GM19193 (cell line): ENCODE results near the gene NOP10.

ENCODE experiments used
- POLR2A ChIP-seq: IDR thresholded peaks from 4 replicates; pipeline ENCODE4 v1.6.1; 2011; ENCODE audit not compliant: insufficient read depth, insufficient read length; ENCODE audit errors: extremely low read depth

Gene NOP10

GRCh38 chr15:34360298-34360697, 17.4 kb upstream of the NOP10 start:
- TF ChIP-seq POLR2A = no peak

GRCh38 chr15:34359416-34359815, 16.5 kb upstream of the NOP10 start:
- TF ChIP-seq POLR2A = no peak

GRCh38 chr15:34358948-34359347, 16.0 kb upstream of the NOP10 start:
- TF ChIP-seq POLR2A = no peak

- TF ChIP-seq POLR2A = no peak
Observed at GRCh38 chr15:34358367-34358766, 15.4 kb upstream of the NOP10 start.

- TF ChIP-seq POLR2A = no peak
Observed at GRCh38 chr15:34357653-34358052, 14.7 kb upstream of the NOP10 start.

- no peak for TF ChIP-seq POLR2A
Observed at GRCh38 chr15:34355241-34355640, 12.3 kb upstream of the NOP10 start.

GRCh38 chr15:34354286-34354685, 11.3 kb upstream of the NOP10 start:
- TF ChIP-seq POLR2A = no peak

GRCh38 chr15:34353627-34354026, 10.7 kb upstream of the NOP10 start:
- no peak for TF ChIP-seq POLR2A

- TF ChIP-seq POLR2A = no peak
Observed at GRCh38 chr15:34349769-34350168, 6.8 kb upstream of the NOP10 start.

- TF ChIP-seq POLR2A = no peak
Observed at GRCh38 chr15:34348735-34349300, 5.9 kb upstream of the NOP10 start.

GRCh38 chr15:34347951-34348638, 5.2 kb upstream of the NOP10 start:
- no peak for TF ChIP-seq POLR2A

- TF ChIP-seq POLR2A = no peak
Observed at GRCh38 chr15:34341381-34342212, 1.3 kb downstream of the NOP10 start.

GRCh38 chr15:34339946-34340345, 3.0 kb downstream of the NOP10 start:
- TF ChIP-seq POLR2A = no peak

GRCh38 chr15:34338347-34338746, 4.6 kb downstream of the NOP10 start:
- TF ChIP-seq POLR2A = no peak

GRCh38 chr15:34337557-34338306, 5.2 kb downstream of the NOP10 start, which contains the start of gene SLC12A6:
Gene SLC12A6 (minus strand): TSS chr15:34337781. CDS start chr15:34336680, 1,101 bp downstream.
- TF ChIP-seq POLR2A = peak; percentile 69
